AG09319 (cell line): ENCODE results near the gene SAMSN1.

Source experiments
- DNase-seq: peaks from one replicate; pipeline ENCODE4 v3.0.0-alpha.2; 2010; ENCODE audit warnings: low read depth; ENCODE audit errors: extremely low read depth
- CTCF ChIP-seq: IDR thresholded peaks from 2 replicates; pipeline ENCODE4 v1.5.1; 2011; ENCODE audit warnings: low read depth, mild to moderate bottlenecking, inconsistent platforms, low read length, moderate library complexity

Gene SAMSN1

GRCh38 chr21:14469641-14470040 lies 76.5 kb downstream of the SAMSN1 start:
- no peak for DNase-seq
- no peak for TF ChIP-seq CTCF

GRCh38 chr21:14466715-14467114 lies 79.4 kb downstream of the SAMSN1 start:
- no peak for TF ChIP-seq CTCF
- DNase-seq, result no peak

GRCh38 chr21:14457762-14458161 lies 88.4 kb downstream of the SAMSN1 start:
- DNase-seq, result no peak
- no peak for TF ChIP-seq CTCF

GRCh38 chr21:14456911-14457310 lies 89.2 kb downstream of the SAMSN1 start:
- no peak for DNase-seq
- no peak for TF ChIP-seq CTCF

GRCh38 chr21:14454016-14455009 lies 91.8 kb downstream of the SAMSN1 start:
- no peak for DNase-seq
- no peak for TF ChIP-seq CTCF

- DNase-seq, result no peak
- no peak for TF ChIP-seq CTCF
Measured at GRCh38 chr21:14453339-14454015, 92.6 kb downstream of the SAMSN1 start.

GRCh38 chr21:14452727-14453241 lies 93.3 kb downstream of the SAMSN1 start:
- no peak for DNase-seq
- TF ChIP-seq CTCF, result no peak
